Hepatic stellate cell (primary cell): ENCODE data around the gene NCR3LG1.

Source experiments
- DNase-seq: peaks from one replicate; pipeline ENCODE4 v3.0.0; 2011; ENCODE audit warnings: low spot score

Gene NCR3LG1

DNA sequence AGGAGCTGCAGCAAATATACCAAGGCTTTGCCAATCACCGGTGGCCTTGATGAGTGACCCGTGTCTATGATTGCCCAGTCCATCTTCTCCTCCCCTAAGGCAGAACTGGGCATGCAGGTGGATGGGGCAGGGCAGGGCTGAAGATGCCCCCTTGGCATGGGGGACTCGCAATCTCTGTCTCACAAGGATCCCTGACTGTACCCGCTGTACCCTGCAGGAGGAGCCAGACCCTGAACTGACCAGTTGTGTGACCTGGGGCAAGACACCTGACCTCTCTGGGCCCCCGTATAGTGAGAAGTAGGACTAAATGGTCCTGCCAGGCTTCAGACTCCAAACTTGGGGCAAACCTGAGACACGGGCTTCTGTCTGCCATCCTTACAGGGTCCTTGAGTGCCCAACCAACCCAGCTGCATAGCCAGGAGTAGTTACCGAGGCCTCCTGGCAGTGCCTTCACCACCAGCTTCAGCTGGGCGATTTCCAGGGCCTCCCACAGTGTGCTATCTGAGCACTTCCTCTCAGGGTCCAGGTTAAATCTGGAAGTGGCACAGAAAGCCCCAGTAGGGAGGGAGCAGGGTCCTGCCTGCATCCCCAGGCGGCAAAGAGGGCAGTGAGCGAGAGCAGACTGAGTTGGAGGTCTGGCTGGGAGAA, 43.3 kb downstream of the NCR3LG1 start:
- DNase-seq: no peak

DNA sequence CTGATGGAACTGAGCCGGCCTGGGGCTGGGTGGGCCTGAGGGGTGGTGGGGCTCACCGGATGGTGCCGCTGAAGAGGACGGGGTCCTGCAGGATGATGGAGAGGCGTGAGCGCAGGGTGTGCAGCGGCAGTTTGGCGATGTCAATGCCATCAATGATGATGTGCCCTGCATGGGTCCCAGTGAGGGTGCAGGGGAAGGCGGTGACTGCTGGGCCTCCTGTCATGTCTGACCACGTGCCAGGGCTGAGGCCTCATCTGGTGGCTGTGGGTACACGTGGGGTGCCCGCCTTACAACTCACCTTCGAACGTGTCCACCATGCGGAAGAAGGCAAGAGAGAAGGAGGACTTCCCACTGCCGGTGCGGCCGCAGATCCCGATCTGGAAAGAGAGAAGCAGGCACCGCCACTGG, 44.0 kb downstream of the NCR3LG1 start:
- DNase-seq: no peak

DNA sequence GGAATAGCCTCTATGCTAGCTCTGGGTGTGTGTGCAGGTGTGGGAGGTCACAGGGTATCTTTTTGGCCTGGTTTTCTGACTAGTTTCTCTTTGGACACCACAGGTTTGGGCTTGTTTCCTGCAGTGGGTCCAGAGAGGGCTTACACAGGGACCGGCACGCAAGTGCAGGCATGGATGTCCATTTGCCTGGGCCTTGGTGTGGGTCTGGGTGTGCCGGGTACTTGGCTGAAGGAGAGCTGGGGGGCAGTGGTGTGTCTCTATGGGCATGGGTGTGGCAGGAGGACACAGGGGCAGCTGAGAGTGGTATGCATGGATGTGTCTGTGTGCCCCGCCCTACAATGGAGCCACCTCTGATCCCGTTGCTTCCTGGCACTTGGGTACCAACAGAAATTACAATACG, 44.4 kb downstream of the NCR3LG1 start:
- DNase-seq: no peak

DNA sequence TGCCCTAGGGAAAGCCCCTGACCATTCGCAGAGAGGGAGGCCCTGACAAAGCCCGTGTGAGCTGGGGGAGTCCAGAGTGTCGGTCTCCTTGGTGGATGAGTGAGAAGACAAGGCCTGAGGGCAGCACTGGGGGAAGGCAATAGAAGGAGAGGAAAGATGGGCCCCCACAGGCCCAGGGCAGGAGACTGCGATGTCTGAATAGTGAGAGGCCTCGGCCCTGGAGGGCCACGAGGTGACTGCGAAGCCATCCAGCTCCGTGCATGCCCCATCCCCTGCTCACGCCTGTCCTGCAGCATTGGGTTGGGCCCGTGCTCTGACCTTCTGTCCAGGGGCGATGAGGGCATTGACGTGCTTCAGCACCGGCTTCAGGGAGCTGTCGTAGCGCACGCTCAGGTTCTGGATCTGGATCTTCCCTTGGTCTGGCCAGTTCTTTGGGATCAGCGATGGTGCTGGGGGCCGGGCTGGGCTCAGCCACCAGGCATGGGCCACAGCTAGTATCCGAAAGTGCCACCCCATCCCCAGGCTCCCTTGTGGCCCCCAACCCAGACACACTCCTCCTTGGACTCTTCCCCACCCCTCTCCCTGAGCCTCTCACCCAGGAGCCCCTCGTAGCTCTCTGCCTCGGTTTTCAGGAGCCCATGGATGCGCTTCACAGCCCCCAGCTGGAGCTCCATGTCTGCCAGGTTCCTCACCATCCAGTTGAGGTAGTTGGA, 45.2 kb downstream of the NCR3LG1 start:
- DNase-seq: no peak

DNA sequence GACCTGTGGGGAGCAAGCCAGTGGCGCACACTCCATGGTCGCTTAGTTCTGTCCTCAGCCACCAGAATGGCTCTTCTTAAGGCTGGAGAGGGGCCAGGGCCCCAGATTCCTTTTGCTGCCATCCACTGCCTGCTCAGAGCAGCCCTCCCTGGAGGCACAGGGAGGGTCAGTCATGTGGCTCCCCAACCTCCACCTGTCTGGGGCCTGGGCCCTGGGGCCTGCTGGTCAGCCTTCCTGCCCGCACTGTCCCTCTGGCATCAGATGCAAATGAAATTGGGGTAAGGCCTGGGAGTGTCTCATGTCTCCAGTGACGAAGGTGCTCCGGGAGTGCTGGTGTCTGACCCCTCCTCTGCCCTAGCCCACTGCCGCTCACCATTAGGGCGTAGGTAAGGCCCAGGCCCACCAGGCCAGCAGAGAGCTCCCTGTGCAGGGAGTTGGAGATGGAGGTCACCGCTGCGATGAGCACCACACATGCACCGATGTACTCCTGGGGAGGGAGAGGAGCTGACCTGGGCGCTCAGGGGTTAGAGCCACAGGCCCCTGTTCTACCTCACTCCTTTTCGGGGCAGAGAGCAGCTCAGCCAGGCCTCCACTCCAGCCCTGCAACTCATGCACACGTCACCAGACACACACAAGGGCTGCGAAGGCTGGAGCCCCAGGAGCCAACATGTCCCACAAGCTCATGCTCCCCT, 45.9 kb downstream of the NCR3LG1 start:
- no peak for DNase-seq

DNA sequence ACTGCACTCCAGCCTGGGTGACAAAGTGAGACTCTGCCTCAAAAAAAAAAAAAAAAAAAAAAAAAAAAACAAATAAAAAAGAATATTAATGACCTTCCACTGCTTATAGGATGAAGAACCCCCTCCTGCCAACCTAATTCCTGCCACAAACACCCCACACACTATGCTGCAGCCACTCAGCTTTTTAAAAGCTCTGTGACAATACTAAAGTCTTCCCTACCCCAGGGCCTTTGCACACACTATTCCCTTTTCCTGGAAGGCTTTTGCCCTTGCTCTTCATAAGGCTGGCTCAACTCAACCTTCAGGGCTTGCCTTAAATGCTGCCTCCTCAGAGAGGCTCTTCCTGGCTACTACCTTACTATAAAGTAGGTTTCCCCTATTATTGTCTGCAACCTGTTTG, 47.6 kb downstream of the NCR3LG1 start:
- no peak for DNase-seq

DNA sequence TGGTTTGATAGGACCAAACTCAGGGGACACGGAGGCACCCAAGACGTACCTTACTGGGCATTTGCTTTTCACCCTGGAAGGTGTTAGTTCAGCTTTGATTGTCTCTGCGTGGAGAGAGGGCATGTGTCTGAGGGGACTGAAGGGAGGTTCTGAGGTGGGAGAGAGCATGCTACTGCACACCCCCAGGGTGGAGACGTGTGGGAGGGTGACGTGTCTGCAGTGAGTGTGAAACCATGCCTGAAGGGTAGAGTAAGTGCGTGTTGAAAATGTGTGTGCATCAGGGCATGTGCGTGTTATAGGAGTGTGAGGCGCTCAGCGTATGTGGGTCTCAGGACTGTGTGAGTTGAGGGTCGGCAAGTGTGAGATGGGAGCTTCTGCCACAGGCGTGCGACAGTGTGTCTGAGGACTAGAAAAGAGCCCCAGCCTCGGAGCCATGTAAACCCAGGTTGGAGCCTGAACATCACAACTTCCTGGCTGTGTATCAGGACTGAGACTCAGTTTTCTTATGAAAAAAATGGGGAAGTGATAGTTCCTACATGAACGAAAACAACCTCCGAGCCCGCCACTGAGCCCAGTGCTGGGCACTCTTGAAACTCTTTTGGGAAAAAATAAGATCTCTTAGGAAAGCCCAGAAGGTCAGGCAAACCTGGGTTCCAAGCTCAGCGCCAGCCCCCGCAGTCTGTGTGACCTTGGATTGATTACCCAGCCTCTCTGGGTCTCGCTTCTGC, 48.6 kb downstream of the NCR3LG1 start:
- no peak for DNase-seq

DNA sequence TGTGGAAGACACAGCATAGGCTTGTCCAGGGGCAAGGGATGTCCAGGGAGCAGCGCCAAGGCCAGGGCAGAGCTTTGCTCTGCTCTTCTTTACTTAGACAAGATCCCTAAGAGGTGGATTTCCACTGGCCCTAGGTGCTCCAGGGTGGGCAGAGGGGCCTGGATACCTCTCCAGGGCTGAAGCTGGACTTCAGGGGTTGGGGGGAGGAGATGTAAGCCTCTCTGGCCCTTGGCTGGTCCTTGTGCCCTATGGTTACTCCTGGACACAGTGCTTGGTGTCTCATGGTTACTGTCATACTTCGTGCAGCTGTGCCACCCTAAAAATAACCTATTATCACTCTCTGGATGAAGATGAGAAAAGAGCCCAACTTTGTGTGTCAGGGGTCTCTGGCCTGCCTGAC, 49.7 kb downstream of the NCR3LG1 start:
- DNase-seq: no peak

DNA sequence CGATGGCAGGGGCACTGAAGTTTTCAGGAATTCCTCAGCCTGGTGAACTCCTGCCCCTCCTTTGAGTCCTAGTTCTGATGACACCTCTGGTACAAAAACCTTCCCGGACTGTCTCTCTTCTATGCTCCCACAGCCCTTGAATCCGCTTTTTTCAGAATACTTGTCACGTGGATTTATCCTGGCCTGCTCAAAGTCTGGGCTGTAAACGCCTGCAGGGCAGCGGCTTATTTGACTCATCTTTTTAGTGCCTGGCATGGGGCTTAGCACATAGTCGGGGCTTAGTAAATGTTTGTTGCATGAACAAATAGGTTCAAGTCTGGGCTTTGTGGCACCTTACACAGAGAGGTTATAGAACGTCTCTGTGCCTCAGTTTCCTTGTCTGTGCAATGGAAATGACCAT, 50.2 kb downstream of the NCR3LG1 start:
- DNase-seq: no peak

DNA sequence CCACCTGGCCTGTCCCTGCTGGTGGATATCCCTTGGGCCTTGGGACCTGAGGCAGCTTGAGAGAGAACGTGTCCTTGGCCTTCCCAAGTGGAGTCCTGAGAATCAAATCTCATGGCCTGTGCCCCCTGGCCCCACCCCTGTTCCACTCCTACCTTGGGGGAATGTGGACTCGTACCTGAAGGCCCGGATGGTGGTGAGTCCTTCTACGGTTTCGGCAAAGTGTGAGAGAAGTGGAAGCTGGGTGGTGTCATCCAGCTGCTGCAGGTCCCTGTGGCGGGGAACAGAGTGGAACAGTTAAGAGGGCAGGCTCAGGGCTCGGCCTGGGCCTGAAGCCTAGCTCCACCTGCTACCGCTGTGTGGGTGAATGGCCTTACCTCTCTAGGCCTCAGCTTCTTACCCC, 50.9 kb downstream of the NCR3LG1 start:
- DNase-seq: no peak

DNA sequence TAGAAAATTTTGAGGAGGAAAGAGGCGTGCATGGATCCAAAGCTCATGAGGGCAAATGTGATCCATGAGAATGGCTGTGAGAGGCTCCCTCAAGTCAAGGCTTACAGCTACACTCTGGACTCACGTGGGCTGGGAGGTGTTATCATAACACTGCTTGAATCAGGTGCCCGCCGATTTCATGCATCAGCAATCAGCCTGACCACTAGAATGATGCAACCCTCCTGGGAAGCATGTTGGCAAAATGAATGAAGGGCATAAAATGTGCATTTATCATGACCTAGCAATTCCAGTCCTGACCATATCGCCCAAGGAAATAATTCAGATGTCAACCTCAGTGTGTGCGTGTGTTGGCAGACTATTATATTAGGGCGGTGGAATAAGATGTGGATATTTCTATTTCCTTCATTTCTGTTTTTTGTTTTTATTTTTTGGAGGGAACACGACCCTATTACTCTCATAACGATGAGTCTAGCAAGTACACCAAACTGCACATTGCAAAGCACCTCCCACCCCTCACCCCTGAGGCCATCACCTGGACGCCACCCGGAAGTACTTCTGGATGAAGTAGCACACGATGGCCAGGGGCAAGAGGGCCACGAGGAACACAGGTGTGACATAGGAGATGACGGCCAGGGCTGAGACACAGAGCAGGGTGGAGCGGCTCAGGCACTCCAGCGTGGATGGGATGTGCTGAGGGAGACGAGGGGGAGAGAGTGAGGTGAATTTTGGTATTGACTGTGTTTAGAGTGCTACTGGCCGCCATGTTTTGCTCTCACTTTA, 52.6 kb downstream of the NCR3LG1 start:
- DNase-seq: no peak

DNA sequence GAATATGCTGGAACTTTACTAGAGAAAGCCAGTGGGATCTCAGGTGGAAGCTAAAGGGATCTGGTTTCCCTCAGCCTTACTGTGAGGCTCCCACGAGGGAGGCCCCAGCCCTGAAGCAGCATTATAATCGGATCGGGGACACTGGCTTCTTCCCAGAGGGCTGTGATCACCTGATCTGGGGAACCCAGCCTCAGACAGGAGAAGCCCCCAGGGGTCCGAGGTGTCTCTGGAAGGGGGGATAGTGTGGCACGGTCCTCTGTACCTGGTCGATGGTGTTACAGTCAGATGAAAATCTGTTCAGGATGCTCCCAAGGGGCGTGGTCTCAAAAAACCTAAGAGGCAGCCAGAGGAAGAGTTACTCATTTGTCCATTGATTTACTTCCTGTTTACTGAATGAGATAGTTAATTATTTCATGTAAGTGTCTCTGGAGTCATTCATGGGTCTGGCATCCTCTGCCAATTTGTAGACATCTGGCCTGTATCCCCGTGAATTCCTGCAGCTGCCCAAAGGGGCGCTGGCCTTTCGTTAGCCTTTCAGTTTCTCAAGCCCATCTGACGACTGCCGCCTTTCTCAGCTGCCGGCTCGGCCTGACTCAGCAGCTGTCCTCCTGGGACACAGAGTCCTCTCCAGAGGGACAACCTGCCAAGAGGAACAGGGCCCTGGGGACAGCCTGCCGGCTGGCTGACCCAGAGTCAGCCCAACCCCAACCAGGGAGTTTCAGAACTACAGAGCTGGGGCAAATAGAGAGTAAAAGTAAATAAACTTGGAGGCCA, 53.8 kb downstream of the NCR3LG1 start:
- peak; percentile 64 for DNase-seq

DNA sequence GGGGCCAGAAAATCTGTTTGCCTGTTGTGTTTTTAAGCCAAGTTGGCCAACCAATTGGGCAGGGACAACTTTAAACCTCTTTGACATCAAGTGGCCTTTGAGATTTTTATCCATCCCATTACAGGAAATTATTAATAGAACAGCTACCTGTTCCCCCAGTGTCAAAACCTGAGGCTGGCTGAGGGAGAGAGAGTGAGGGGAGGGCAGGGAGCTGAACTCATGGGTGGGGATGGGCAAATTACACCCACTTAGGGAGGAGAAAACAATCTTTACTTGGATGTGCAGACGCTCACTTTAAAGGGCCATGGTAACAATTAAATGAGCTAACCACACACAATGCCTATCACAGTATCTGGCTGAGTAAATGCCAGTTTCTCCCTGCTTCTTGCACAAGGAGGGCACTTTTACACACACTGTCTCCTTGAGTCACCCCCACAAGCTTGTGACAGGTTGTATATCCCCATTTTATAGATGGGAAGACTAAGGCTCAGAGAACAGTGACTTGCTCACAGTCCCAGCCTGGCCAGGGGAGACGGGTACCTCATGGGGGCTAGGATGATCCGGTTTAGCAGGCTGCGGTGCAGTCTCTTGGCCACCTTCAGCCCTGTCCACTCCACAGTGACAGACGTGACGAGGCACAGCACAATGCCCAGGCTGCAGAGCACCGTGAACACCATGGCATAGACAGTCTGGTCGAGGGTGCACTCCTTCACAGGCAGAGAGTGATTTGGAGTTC, 54.6 kb downstream of the NCR3LG1 start:
- no peak for DNase-seq

DNA sequence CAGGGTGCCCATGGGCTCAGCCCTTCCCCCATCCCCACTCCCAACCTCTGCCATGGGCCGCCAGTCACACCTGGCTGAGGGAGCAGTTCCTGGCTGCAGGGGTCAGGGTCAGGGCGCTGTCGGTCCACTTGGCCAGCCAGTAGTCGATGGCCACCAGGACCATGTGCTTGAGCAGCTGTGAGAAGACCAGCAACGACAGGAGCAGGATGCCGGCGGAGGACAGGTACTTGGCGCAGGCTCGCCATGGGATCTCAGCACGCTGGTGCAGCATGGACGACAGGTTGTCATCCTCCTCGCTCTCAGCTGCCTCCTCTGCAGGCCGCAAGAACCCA, 55.2 kb downstream of the NCR3LG1 start:
- no peak for DNase-seq

DNA sequence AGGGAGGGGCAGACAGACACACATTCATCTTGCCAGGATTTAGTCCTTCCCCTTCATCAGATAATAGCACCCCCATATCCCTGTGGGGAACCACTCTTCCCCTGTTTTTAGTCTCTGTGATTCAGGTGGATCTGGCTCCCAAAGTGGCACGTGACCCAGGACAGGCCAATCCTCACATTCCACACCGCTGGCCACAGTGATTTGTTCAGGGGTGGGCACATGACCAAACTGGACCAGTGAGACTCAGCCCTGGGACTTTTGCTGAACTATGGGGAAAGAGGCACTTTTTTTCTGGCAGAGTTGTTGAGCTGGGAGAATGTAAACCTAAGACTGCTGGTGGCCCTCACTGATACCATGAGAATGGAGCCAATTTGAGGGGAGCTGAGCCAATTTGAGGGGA, 56.0 kb downstream of the NCR3LG1 start:
- no peak for DNase-seq

DNA sequence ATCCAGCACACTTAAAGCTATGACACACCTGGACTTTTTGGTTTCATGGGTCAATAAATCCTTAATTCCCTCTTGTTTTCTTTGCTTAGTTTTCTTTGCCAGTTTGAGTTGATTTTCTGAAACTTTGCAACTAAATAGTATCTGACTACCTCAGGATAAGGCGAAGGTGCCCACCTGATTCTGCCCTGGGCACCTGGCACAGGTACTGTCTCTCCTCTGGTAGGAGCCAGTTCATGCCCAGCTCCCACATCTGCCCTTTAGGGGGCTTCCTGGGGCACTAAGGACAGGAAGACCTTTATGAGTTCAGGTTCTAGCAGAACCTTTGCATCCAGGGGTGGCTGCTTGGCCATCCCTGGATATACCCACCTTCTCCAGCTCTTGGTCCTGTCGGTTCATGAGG, 56.4 kb downstream of the NCR3LG1 start:
- no peak for DNase-seq

DNA sequence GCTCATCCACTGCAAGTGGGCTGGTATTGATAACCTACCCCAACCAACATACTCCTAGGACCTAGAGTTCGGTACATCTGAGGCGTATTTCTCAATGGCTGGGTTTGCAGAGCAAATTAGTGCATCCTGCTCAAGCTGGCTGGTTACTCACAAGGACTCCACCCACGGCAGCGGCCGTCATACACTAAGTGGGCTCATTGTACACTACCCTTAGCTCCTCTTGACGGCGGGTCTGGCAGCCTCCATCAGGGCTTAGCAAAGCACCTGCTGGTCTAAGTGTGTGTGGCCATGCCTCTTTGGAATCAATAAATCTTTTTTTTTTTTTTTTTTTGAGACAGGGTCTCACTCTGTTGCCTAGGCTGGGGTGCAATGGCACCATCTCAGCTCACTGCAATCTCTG, 57.0 kb downstream of the NCR3LG1 start:
- no peak for DNase-seq

DNA sequence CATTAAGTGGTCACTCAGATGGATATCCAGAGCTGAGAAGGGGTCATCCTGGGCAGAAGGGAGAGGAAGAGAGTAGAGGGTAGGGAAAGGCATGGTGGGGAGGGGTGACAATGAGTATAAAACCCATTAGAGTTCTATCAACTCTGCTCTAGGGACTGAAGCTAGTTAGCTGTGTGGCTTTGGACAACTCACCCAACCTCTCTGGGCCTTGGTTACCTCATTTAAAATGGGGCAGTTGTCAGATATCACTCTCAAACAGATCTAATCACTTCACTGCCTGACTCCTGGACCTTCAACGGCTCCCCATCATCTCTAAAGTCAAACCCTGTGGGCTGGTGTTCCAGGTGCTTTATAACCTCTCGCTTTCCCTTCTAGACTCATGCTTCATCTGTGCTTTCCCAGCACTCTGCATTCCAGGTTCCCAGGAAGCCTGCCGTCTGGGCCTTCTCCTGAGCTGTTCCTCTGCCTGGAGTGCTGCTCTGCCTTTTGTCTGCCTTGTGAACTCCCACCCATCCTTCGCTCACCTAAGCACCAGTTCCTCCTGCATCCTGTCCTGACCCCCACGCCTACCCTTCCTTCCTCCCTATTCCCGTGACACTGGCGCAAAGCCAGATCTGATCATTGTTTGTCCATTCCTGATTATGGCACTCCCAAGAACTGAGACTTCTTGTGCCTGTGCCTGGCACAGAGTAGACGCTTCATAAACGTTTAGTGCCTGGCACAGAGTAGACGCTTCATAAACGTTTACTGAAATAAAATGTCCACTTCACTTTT, 59.2 kb downstream of the NCR3LG1 start:
- no peak for DNase-seq

DNA sequence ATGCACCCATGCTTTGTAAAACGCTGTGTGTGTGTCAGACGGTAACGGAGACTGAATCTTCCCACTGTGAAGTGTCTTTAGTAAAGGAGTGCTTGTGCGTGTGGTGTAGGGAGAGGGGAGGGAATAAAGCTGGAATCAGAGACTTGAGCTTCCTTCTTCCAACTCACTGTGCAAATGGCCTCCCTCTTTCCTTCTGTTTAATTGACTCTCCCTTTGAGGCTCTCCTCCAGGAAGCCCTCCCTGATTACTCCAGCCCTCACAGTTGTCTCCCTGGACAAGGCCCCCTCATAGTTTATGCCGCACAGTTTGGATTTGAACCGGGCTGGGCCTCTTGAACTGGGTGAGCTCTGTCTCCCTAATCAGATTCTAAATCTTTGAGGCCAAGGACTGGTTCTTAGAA, 59.8 kb downstream of the NCR3LG1 start:
- no peak for DNase-seq
